HepG2 (cell line): Measurements from ENCODE around the gene TMEM14B. TPM values are rescaled to one million over a fixed set of nuclear protein-coding genes. Genes with fewer than 3 reads are reported as not detected.

ENCODE experiments used
- HIVEP1 ChIP-seq: sonication (generic); formaldehyde crosslinking; IDR thresholded peaks from 2 replicates; pipeline ENCODE4 v1.4.0; 2020; ENCODE audit warnings: mild to moderate bottlenecking, missing genetic modification reagents
- KDM4B ChIP-seq: sonication (generic); formaldehyde crosslinking; IDR thresholded peaks from 2 replicates; pipeline ENCODE4 v1.4.0; 2020; ENCODE audit warnings: missing genetic modification reagents
- MIER2 ChIP-seq: IDR thresholded peaks from 2 replicates; pipeline ENCODE4 v1.6.1; 2016; ENCODE audit warnings: missing biosample characterization, missing genetic modification reagents
- MTA1 ChIP-seq: sonication (generic); formaldehyde crosslinking; IDR thresholded peaks from 2 replicates; pipeline ENCODE4 v1.4.0; 2020; ENCODE audit warnings: missing genetic modification reagents, mild to moderate bottlenecking, borderline replicate concordance
- MTF2 ChIP-seq: sonication (generic); formaldehyde crosslinking; IDR thresholded peaks from 2 replicates; pipeline ENCODE4 v1.5.0; 2020; ENCODE audit warnings: missing genetic modification reagents, borderline replicate concordance
- NAIF1 ChIP-seq: sonication (generic); formaldehyde crosslinking; IDR thresholded peaks from 2 replicates; pipeline ENCODE4 v1.5.0; 2020; ENCODE audit warnings: mild to moderate bottlenecking, missing genetic modification reagents, borderline replicate concordance
- NFKB2 ChIP-seq: sonication (generic); formaldehyde crosslinking; IDR thresholded peaks from 2 replicates; pipeline ENCODE4 v1.4.0; 2020; ENCODE audit warnings: missing genetic modification reagents, borderline replicate concordance
- REST ChIP-seq, 2 experiments: IDR thresholded peaks; 2 replicates each; pipeline ENCODE4 v1.6.1; 2011 to 2012; ENCODE audit warnings: low read length in 2 of 2, borderline replicate concordance in 1 of 2, low read depth in 1 of 2, mild to moderate bottlenecking in 1 of 2, moderate library complexity in 1 of 2
- SMAD1 ChIP-seq: sonication (generic); formaldehyde crosslinking; IDR thresholded peaks from 2 replicates; pipeline ENCODE4 v1.4.0; 2020; ENCODE audit warnings: missing genetic modification reagents, low read depth, mild to moderate bottlenecking, borderline replicate concordance
- SRSF9 ChIP-seq: fragments of 200-400 bp; formaldehyde crosslinking; IDR thresholded peaks from 2 replicates; pipeline ENCODE4 v1.6.1; 2018; ENCODE audit warnings: borderline replicate concordance, mild to moderate bottlenecking, low read depth, low read length; ENCODE audit not compliant: insufficient read depth, poor library complexity, severe bottlenecking
- TEAD2 ChIP-seq: sonication (generic); formaldehyde crosslinking; IDR thresholded peaks from 2 replicates; pipeline ENCODE4 v1.9.0; 2021; ENCODE audit warnings: missing genetic modification reagents
- TERF1 ChIP-seq: sonication (generic); formaldehyde crosslinking; IDR thresholded peaks from 2 replicates; pipeline ENCODE4 v1.8.0; 2022; ENCODE audit warnings: mild to moderate bottlenecking, missing genetic modification reagents, moderate library complexity
- ZBTB20 ChIP-seq: sonication (generic); formaldehyde crosslinking; IDR thresholded peaks from 2 replicates; pipeline ENCODE4 v1.8.1; 2023; ENCODE audit warnings: missing genetic modification reagents, low read depth, mild to moderate bottlenecking, borderline replicate concordance
- ZFP1 ChIP-seq: IDR thresholded peaks from 2 replicates; pipeline ENCODE4 v1.6.1; 2016
- ZKSCAN1 ChIP-seq: fragments of 150-350 bp; IDR thresholded peaks from 2 replicates; pipeline ENCODE4 v1.6.1; 2014; ENCODE audit warnings: low read length
- ZNF224 ChIP-seq: sonication (generic); formaldehyde crosslinking; IDR thresholded peaks from 2 replicates; pipeline ENCODE4 v1.5.0; 2020; ENCODE audit warnings: mild to moderate bottlenecking, missing genetic modification reagents
- ZNF24 ChIP-seq: fragments of 450-650 bp; IDR thresholded peaks from 2 replicates; pipeline ENCODE4 v1.6.1; 2017; ENCODE audit warnings: antibody characterized with exemption, mild to moderate bottlenecking
- ZNF274 ChIP-seq: sonication (generic); formaldehyde crosslinking; IDR thresholded peaks from 2 replicates; pipeline ENCODE4 v1.5.1; 2020; ENCODE audit warnings: mild to moderate bottlenecking, missing genetic modification reagents
- ZNF382 ChIP-seq: sonication (generic); formaldehyde crosslinking; IDR thresholded peaks from 2 replicates; pipeline ENCODE4 v1.5.0; 2020; ENCODE audit warnings: missing genetic modification reagents, mild to moderate bottlenecking, borderline replicate concordance
- ZNF687 ChIP-seq: sonication (generic); formaldehyde crosslinking; IDR thresholded peaks from 2 replicates; pipeline ENCODE4 v1.5.1; 2020; ENCODE audit warnings: mild to moderate bottlenecking, missing genetic modification reagents, moderate library complexity
- ZNF776 ChIP-seq: sonication (generic); formaldehyde crosslinking; IDR thresholded peaks from 2 replicates; pipeline ENCODE4 v1.4.0; 2020; ENCODE audit warnings: mild to moderate bottlenecking, missing genetic modification reagents
- ZSCAN30 ChIP-seq: sonication (generic); formaldehyde crosslinking; IDR thresholded peaks from 2 replicates; pipeline ENCODE4 v1.5.0; 2020; ENCODE audit warnings: mild to moderate bottlenecking, missing genetic modification reagents
- polyA plus RNA-seq, 8 experiments: library from polyadenylated mRNA; depleted of rRNA in 3 of 8; stranded (reverse) in 7 of 8; unstranded in 1 of 8; fragments of >200 nt; fragmentation: Illumina TruSeq in 4 of 8; extraction: Trizol in 4 of 8; gene quantifications; 2 replicates each; pipeline versions ENCODE4 v1.2.1 to v1.2.3, GENCODE V29; 2011 to 2016; ENCODE audit warnings: low read depth in 4 of 8, missing spikeins in 1 of 8, mixed read lengths in 1 of 8; ENCODE audit not compliant: insufficient read depth in 1 of 8
- total RNA-seq, 5 experiments: library from RNA; depleted of rRNA; stranded (reverse); fragments of >200 nt; fragmentation: Illumina TruSeq; extraction: Trizol; gene quantifications; 2 replicates each; pipeline ENCODE4 v1.2.3, GENCODE V29; 2016; ENCODE audit warnings: low read depth in 1 of 5

TMEM14B gene
- total and polyA plus RNA-seq, 2 of the 13 experiments (the other 11 are each of a cell fraction or from before 2014, with no cell fraction given): 133 to 200 TPM

GRCh38 chr6:10720265-10720959, 27.2 kb upstream of the TMEM14B start (continued):
- TF ChIP-seq ZNF24: no peak
- peak; percentile 94 for TF ChIP-seq ZNF687
- TF ChIP-seq SMAD1 (CRISPR knock-in tag): no peak
- TF ChIP-seq TERF1: no peak
- TF ChIP-seq KDM4B (CRISPR knock-in tag): no peak
- TF ChIP-seq HIVEP1: no peak
- TF ChIP-seq TEAD2 (CRISPR knock-in tag): no peak
- no peak for TF ChIP-seq NAIF1 (CRISPR knock-in tag)
- no peak for TF ChIP-seq ZNF382 (CRISPR knock-in tag)
- no peak for TF ChIP-seq SRSF9
- no peak for TF ChIP-seq ZKSCAN1
- no peak for TF ChIP-seq ZFP1 (CRISPR knock-in tag)
- no peak for TF ChIP-seq ZNF274 (CRISPR knock-in tag)
- no peak for TF ChIP-seq MIER2 (CRISPR knock-in tag)
- no peak for TF ChIP-seq ZNF224
- TF ChIP-seq NFKB2 (CRISPR knock-in tag): peak; percentile 40; the same call in 1 of the 2 replicates
- no peak for TF ChIP-seq ZBTB20
- no peak for TF ChIP-seq ZSCAN30 (CRISPR knock-in tag)
- no peak for TF ChIP-seq REST (IDR thresholded peaks at IDR 0.05; ENCODE audit: borderline replicate concordance in 1 of 2, low read depth in 1 of 2, low read length in 2 of 2)
- TF ChIP-seq MTA1 (CRISPR knock-in tag): no peak; the same call in 1 of the 2 replicates
- TF ChIP-seq MTF2 (CRISPR knock-in tag): no peak
- no peak; the same call in 1 of the 2 replicates for TF ChIP-seq ZNF776
